GM21529 (cell line): ENCODE results near the gene PRKCZ.
"Not testable (repeated sequence)": the region's sequence is repeated elsewhere in the genome, so short reads cannot be mapped to it uniquely, and the experiment has no call there.

ENCODE experiments used
- ATAC-seq: cut with Tn5 transposase; IDR thresholded peaks from one replicate; pipeline ENCODE4 v1.9.1; 2021; ENCODE audit not compliant: unreplicated experiment

The PRKCZ gene

GRCh38 chr1:2113620-2114135 lies 63.5 kb downstream of the PRKCZ start:
- ATAC-seq = no peak

GRCh38 chr1:2114635-2115007 lies 64.4 kb downstream of the PRKCZ start:
- ATAC-seq = not testable (repeated sequence)

GRCh38 chr1:2115008-2115641 lies 64.9 kb downstream of the PRKCZ start:
- no peak for ATAC-seq

DNA sequence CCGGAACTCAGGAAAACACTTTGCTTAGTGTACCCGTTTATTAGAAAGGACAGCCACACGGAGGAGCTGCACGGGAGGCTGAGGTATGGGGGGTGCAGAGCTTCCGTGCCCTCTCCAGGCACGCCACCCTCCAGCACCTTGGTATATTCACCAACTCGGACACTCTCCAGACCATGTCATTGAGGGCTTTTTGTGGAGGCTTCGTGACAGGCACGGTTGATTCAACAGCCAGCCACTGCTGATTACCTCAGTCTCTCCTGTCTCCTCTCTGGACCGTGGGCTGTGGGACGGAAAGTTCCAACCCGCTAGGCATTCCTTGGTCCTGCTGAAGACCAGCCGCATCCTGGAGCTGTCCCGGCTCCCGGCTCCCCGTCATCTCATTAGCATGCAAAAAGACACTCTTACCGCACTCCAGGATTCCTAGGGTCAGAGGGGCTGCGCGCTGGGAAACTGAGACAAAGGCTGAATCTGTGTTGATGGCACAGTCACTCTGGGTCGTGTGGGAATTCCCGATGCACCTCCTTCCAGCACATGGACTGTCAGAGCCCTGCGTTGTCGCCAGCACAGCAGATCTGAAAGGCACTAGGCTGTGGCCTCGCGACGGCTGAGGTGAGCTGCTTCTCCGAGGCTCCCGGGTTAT lies 65.6 kb downstream of the PRKCZ start:
- ATAC-seq = no peak

- no peak for ATAC-seq
Observed at GRCh38 chr1:2119886-2120285, 69.7 kb downstream of the PRKCZ start.

DNA sequence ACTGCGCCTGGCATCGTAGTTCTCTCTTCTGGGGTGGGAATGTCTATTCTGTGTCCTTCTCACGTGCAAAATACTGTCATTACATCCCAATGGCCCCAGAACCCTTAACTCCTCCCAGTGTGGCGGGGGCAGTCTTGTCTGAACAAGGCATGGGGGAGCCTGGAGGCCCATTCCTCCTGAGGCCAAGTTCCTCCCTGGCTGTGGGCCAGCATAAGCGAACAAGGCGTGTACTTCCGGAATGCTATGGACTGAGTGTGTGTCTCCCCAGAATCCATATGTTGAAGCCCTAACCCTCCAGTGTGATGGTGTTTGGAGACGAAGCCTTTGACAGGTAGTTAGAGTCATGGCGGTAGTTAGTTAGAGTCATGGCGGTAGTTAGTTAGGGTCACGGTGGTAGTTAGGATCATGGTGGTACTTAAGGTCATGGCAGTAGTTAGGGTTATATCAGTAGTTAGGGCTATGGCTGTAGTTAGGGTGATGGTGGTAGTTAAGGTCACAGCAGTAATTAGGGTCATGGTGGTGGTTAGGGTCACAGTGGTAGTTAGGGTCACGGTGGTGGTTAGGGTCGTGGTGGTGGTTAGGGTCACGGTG lies 71.0 kb downstream of the PRKCZ start:
- no peak for ATAC-seq

DNA sequence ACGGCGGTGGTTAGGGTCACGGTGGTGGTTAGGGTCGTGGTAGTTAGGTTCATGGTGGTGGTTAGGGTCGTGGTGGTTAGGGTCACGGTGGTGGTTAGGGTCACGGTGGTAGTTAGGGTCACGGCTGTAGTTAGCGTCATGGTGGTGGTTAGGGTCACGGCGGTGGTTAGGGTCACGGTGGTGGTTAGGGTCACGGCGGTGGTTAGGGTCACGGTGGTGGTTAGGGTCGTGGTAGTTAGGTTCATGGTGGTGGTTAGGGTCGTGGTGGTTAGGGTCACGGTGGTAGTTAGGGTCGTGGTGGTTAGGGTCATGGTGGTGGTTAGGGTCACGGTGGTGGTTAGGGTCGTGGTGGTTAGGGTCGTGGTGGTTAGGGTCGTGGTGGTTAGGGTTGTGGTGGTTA lies 71.6 kb downstream of the PRKCZ start:
- ATAC-seq = not testable (repeated sequence)

DNA sequence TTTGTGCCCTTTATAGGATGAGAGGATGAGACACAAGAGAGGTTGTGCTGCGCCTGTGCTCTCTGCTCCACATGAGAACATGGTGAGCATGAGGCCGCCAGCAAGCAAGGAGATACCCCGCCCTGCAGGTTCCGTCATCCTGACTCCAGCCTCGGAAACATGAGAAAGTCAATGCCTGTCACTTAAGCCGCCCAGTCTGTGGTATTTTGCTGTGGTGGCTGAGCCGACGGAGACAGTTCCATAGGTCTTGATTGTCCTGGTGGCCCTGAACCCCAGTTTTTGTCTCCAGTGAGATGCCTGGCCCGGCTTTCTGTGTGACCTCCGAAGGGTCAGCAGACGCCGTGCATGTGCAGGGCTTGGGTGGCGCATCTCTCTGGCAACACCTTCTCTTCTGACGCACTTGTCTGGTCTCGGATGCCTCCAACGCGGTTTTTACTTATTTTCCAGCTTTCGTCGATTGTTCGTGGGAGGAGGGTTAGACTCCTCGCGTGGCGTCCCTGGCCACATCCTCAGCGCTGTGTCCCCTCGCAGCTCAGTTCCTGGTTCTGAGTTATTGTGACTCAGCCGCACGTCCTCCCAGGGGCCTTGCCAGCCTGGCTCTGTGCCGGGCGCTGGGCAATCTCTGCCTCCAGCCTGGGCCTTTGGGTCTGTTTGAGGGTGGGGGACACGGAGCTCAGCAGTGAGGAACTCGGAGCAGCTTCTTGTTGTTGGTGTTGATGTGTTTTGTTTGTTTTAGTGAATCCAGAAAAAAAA lies 74.4 kb downstream of the PRKCZ start:
- ATAC-seq = no peak

DNA sequence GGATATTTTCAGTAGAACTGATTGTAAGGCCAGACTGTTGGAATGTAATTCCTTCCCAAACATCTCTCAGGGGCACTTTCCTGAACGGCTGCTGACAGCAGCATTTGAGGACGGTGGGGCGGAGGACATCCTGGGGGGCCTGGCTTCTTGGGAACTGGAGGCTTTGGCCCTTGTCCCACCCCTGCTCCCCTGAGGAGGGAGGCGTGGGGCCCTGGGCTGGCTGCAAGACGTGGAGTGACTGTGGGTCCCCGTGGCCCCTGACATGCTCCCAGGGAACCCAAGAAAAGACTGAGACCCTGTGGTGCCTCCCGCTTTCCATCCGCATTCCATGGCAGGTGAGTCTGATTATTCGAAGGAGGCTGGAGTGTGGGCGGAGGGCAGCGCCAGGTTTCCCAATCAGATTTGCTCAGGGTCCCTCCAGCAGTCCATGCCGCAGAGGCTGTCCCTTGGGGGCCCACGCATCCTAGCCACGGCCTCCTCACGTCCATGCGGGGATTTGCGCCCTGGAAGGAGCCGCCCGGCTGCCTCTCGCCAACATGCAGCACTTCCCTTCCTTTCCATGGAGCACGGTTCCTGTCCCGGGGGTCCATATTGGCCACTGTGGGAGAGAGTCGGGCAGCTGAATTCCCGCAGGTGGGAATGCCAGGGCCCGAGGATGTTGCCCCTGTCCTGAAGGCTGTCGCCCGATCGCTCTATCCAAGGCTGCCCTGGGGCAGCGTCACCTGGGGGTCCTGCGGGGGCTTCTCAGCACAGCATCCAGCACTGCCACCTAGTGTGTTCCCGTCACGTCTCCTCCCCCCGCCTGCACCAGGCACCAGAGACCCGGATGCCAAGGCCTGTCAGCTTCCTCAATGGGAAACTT lies 75.4 kb downstream of the PRKCZ start:
- ATAC-seq = no peak

- no peak for ATAC-seq
Observed at GRCh38 chr1:2126331-2127186, 76.3 kb downstream of the PRKCZ start.

GRCh38 chr1:2127187-2128145 lies 77.3 kb downstream of the PRKCZ start:
- no peak for ATAC-seq

DNA sequence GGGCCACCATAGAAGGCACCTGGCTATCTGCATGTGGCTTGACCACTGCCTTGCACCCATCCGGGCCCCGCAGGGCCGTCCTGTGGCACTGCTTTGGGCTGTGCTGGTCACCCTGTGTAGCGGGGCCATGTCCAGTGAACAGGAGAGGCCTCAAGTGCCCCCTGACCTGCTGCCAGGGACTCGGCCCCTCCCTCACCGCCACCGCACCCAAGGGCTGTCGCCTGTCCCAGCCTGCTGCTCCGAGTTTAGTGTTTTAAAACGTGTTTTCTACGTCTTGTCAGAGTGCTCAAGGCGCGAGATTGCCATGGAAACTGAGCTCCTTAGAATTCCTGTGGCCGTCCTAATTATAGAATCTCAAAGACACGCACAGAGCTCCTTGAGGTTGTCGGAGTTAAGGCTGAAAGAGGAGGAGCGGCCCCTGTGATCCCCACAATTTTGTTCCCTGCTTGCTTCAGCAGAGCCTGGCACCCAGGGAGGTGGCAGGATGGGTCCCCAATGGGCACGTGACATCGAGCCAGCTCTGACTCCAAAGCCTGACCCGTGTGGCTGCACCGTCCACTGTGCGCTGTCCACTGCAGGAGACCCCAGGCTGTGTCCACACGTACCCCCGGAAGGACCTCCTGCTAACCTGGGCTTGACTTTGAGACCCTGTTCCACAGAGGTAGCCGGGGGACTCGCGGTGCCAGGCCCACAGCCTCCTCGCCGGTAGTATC lies 78.1 kb downstream of the PRKCZ start:
- ATAC-seq = no peak

DNA sequence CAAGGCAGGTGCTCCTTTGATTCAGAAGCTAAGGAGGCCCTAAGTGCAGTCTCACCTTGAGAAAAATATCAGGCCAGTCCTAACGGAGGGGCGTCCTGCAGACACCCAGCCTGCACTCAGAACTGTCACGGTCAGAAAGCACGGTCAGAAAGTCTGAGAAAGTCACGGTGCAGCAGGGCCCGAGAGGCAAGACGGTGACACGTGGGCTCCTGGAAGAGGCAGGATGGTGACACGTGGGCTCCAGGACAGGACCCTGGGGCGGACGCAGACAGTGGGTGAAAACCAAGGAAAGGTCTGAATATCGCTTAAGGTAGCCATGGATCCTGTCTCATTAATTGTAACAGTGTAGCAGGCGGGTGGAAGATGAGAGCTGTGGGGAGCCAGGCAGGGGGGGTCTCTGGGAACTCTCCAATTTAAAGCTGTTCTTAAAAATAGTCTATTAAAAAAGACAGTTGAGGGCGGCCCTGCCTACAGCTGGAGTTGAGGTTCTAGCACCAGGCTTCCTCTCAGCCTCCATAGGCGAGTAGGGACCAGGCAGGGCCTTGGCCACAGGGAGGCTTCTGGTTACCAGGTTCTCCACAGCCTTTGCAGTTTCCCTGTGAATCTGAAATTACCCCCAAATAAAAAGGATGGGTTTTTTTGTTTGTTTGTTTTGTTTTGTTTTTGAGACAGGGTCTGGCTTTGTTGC lies 79.2 kb downstream of the PRKCZ start:
- no peak for ATAC-seq

- ATAC-seq = no peak
Observed at GRCh38 chr1:2130156-2130555, 79.9 kb downstream of the PRKCZ start.

GRCh38 chr1:2130871-2131289 lies 80.7 kb downstream of the PRKCZ start:
- no peak for ATAC-seq

- no peak for ATAC-seq
Observed at GRCh38 chr1:2132222-2133038, 82.2 kb downstream of the PRKCZ start.
